Small intestine (tissue), 7 donors: ENCODE results near the gene SF3B3. TPM values are rescaled to one million over a fixed set of nuclear protein-coding genes. Genes with fewer than 3 reads are reported as not detected.
A peak's percentile ranks its signal among the peaks of the same experiment; 100 is the strongest.

ENCODE experiments used
- DNase-seq, 2 donors: peaks; one replicate each; pipeline versions ENCODE4 v3.0.0 to v3.0.0-alpha.2; 2013
- FAIRE-seq: peaks from 2 replicates; lab custom pipeline; 2012; peaks lifted over from hg19 to GRCh38; lab: Jason Lieb, UNC
- H3K27ac ChIP-seq, 3 donors: one replicate each; pipeline ENCODE4 v1.5.1; 2013; ENCODE audit warnings: low read length in 2 of 3, mild to moderate bottlenecking in 2 of 3, control low read depth in 1 of 3, inconsistent platforms in 1 of 3, low read depth in 1 of 3, moderate library complexity in 1 of 3
- H3K27me3 ChIP-seq, 3 donors: one replicate each; pipeline ENCODE4 v1.6.1; 2013; ENCODE audit warnings: low read length in 3 of 3, inconsistent platforms in 1 of 3; ENCODE audit not compliant: control insufficient read depth in 3 of 3, insufficient read depth in 3 of 3
- H3K36me3 ChIP-seq, 3 donors: one replicate each; pipeline ENCODE4 v1.6.1; 2013; ENCODE audit warnings: low read length in 3 of 3, inconsistent platforms in 1 of 3, low read depth in 1 of 3, mild to moderate bottlenecking in 1 of 3, moderate library complexity in 1 of 3; ENCODE audit not compliant: control insufficient read depth in 3 of 3, insufficient read depth in 2 of 3
- H3K4me1 ChIP-seq, 3 donors: one replicate each; pipeline ENCODE4 v1.6.1; 2013; ENCODE audit warnings: low read length in 2 of 3, inconsistent platforms in 1 of 3, low read depth in 1 of 3, mild to moderate bottlenecking in 1 of 3, moderate library complexity in 1 of 3; ENCODE audit not compliant: control insufficient read depth in 3 of 3, insufficient read depth in 2 of 3
- H3K4me3 ChIP-seq, 3 donors: one replicate each; pipeline ENCODE4 v1.5.1; 2013; ENCODE audit warnings: low read length in 3 of 3, control low read depth in 1 of 3, inconsistent platforms in 1 of 3, low read depth in 1 of 3, mild to moderate bottlenecking in 1 of 3, moderate library complexity in 1 of 3
- H3K9me3 ChIP-seq, 2 donors: one replicate each; pipeline ENCODE4 v1.6.1; 2013; ENCODE audit warnings: low read depth in 1 of 2, low read length in 1 of 2; ENCODE audit not compliant: control insufficient read depth in 2 of 2, insufficient read depth in 1 of 2
- WGBS, 3 donors: extraction: QIAGEN DNeasy Blood & Tissue Kit; methylation state at CpG; one replicate each; pipeline ENCODE4 v1.1.7; 2013; 5-methylcytosine and 5-hydroxymethylcytosine counted together
- polyA plus RNA-seq, 4 donors: library from polyadenylated mRNA; stranded (reverse) in 3 of 4; unstranded in 1 of 4; fragments of 200-250 nt in 3 of 4; fragments of 120-200 nt in 1 of 4; gene quantifications; one replicate each; pipeline versions ENCODE4 v1.2.1 to v1.2.3, GENCODE V29; 2013
- donor health status: healthy with polysubstance abuse.
- donor health status: control.
- donor health status: control.
- donor health status: Bipolar disorder and iron deficiency.
- donor health status: healthy.

SF3B3 gene
- polyA plus RNA-seq, 4 donors, result 33.3 to 203 (median 69.3) TPM

DNA sequence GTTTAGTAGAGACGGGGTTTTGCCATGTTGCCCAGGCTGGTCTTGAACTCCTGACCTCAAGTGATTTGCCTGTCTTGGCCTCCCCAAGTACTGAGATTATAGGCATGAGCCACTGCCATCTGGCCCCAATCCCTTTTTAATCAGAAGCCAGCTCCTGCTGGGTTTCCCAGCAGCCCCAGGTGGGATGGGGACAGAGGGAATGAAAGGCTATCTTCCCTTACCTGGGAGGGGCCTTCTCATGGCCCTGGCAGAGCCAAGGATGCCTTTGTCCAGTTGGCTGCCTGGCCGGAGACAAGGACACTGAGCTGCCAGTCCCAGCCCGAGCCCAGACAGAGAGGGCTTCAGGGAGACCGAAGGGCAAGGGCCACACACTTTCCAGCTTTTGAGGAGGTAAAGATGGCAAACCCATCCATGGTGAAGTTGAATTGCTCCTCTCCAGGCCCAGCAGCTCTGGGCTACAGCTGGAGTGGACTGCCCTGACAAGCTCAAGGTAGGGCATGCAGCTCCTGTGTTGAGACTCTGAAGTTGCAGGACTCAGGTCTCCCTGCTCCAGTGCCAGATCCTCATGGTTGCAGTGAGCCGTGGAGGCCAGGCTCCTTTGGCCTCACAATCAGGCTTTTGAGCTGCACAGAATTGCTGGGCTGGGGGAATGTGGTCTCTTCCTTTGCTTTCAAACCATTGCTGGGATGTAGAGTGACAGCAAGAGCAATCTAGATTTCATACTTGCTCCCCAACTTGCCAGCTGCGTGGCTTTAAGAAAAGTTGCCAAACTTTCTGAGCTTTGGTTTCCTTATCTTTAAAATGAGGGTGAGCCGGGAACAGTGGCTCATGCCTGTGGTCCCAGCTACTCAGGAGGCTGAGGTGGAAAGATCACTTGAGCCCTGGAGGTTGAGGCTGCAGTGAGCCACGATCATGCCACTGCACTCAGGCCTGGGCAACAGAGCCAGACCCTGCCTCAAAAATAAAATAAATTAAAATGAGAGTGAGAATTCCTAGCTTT is 78.3 kb downstream of the SF3B3 start:
- no peak overlapping the region for H3K4me3 ChIP-seq
- H3K9me3 ChIP-seq, result no peaks in the 10 kb centered on the region
- no peak for FAIRE-seq
- peaks cover 0 to 28% (median 0%) of the 10 kb centered on the region in 3 donors for H3K36me3 ChIP-seq
- peaks cover 0 to 5% (median 0%) of the 10 kb centered on the region in 3 donors for H3K4me1 ChIP-seq
- H3K27ac ChIP-seq, result no peak overlapping the region
- H3K27me3 ChIP-seq, result no peaks in the 10 kb centered on the region
- DNase-seq, result no peak
- WGBS, 3 donors, result 55 to 71% (median 66%) methylated on average over 8 of the region's 8 CpGs

DNA sequence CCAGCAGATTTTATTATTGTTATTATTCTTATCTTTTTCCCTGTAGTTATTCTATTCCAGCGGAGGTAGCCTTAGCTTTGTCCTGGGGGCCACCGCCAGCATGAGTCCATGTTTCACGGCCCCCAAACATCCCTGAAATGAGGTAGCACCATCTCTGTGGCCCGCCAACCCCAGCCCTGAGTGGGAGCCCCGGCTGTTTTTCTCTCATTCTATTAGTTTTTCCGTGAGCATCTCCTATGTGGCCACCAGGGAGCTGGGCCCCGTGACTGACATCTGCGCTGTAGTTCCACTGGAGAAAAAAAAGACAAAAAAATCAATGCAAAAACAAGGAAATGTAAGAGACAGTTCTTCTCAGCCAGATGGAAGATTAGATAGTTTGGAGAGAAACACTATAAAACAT is 79.2 kb downstream of the SF3B3 start:
- peaks cover 0 to 27% (median 0%) of the 10 kb centered on the region in 3 donors for H3K36me3 ChIP-seq
- no peaks in the 10 kb centered on the region for H3K9me3 ChIP-seq
- H3K4me1 ChIP-seq, result peaks cover 0 to 5% (median 0%) of the 10 kb centered on the region in 3 donors
- H3K27ac ChIP-seq, result no peak overlapping the region
- no peak overlapping the region for H3K4me3 ChIP-seq
- DNase-seq (no peak), FAIRE-seq (no peak)
- H3K27me3 ChIP-seq, result no peaks in the 10 kb centered on the region
- WGBS, 3 donors, result 74 to 77% (median 77%) methylated on average over 8 of the region's 8 CpGs

DNA sequence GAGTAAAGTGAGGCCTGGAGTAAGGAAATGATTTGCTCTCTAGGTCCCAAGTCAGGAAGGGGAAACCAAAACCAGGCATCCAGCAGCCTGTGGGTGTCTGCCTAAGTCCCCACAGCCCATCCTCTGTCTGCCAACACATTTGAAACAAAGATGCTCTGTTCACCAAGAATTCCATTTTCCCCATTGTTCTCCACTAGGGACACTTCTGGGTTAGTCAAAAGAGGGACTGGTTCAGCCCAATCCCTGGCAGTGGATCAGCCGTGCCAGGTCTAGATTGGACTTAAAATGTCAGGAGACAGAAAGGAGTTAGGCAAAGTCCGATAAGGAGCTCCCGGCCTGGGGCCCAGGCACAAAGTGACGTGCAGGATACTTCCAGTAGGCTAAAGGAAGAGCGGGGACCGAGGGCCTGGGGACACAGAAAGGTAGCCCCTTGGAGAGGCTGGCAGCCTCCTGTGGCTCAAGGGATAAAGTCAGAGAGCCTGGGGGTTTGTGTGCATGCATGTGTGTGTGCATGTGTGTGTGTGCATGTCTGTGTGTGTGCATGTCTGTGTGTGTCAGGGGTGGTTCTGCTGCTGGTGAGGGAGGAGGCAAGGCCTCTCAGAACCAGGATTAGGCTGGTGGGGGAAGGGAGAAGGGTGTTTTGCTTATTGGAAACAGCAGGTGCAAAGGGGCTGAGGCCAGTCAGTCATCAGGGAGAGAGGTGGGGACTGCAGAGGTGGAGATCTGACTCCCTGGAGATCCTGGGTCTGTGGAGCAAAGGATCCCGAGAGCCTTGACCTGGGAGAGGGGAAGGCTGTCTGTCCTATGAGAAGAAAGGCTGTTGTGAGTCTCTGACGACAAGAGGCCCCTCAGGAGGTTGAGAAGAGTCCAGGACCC is 81.0 kb downstream of the SF3B3 start:
- DNase-seq, result no peak
- no peak overlapping the region for H3K27ac ChIP-seq
- 73 to 80% (median 76%) methylated on average over 8 of the region's 8 CpGs for WGBS, 3 donors
- H3K9me3 ChIP-seq, result no peaks in the 10 kb centered on the region
- no peaks in the 10 kb centered on the region for H3K27me3 ChIP-seq
- H3K36me3 ChIP-seq, result peaks cover 0 to 28% (median 0%) of the 10 kb centered on the region in 3 donors
- peaks cover 0 to 8% (median 0%) of the 10 kb centered on the region in 3 donors for H3K4me1 ChIP-seq
- no peak overlapping the region for H3K4me3 ChIP-seq
- FAIRE-seq, result no peak

DNA sequence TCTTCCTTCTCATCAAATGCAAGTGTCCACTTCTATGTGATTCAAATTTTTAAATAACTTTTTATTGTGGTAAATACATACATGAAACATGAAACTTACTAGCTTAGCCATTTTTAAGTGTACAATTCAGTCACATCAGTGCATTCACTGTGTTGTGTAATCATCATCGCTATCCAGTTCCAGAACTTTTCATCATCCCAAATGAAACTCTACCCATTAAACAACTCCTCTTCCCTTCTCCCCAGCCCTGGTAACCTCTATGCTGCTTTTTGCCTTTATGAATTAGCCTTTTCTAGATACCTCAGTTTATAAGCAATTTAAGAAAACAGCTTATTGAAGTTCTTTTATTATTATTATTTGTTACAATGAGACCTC is 81.7 kb downstream of the SF3B3 start:
- H3K36me3 ChIP-seq, result peaks cover 0 to 23% (median 0%) of the 10 kb centered on the region in 3 donors
- DNase-seq, result no peak
- H3K9me3 ChIP-seq, result no peaks in the 10 kb centered on the region
- no peak for FAIRE-seq
- no peak overlapping the region for H3K27ac ChIP-seq
- no peaks in the 10 kb centered on the region for H3K27me3 ChIP-seq
- H3K4me3 ChIP-seq, result no peak overlapping the region
- WGBS, 3 donors, result 73 to 94% (median 82%) methylated on average over 1 of the region's 1 CpG
- peaks cover 0 to 10% (median 0%) of the 10 kb centered on the region in 3 donors for H3K4me1 ChIP-seq

DNA sequence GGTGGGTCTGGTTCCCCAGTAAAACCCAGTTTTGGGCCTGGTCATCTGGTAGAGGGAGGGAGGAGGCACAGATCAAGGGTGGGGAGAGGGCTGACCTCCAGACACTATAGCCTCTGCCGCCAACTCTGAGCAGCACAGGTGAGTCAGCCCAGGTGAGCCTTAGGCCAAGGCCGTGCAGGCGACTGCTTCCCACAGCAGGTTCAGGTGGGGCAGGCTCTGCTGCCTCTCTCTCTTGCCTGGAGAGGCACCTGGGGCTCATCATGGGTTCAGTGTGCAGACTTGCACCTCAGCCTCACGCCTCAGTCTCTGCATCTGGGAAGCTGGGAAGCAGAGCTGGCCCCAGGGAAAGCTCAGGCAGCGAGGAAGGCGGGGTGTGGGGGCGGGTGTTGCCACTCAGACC is 84.9 kb downstream of the SF3B3 start:
- Histone ChIP-seq H3K36me3 (peaks cover 0 to 23% (median 0%) of the 10 kb centered on the region in 3 donors), H3K27me3 (no peaks in the 10 kb centered on the region), H3K4me3 (no peak overlapping the region), H3K9me3 (no peaks in the 10 kb centered on the region), H3K4me1 (peaks cover 0 to 26% (median 1%) of the 10 kb centered on the region in 3 donors), H3K27ac (peak overlapping the region in 1 of 3 donors; percentile 10)
- peak in 1 of 2 donors; percentile 58 for DNase-seq
- no peak for FAIRE-seq
- 48 to 76% (median 53%) methylated on average over 7 of the region's 7 CpGs for WGBS, 3 donors

DNA sequence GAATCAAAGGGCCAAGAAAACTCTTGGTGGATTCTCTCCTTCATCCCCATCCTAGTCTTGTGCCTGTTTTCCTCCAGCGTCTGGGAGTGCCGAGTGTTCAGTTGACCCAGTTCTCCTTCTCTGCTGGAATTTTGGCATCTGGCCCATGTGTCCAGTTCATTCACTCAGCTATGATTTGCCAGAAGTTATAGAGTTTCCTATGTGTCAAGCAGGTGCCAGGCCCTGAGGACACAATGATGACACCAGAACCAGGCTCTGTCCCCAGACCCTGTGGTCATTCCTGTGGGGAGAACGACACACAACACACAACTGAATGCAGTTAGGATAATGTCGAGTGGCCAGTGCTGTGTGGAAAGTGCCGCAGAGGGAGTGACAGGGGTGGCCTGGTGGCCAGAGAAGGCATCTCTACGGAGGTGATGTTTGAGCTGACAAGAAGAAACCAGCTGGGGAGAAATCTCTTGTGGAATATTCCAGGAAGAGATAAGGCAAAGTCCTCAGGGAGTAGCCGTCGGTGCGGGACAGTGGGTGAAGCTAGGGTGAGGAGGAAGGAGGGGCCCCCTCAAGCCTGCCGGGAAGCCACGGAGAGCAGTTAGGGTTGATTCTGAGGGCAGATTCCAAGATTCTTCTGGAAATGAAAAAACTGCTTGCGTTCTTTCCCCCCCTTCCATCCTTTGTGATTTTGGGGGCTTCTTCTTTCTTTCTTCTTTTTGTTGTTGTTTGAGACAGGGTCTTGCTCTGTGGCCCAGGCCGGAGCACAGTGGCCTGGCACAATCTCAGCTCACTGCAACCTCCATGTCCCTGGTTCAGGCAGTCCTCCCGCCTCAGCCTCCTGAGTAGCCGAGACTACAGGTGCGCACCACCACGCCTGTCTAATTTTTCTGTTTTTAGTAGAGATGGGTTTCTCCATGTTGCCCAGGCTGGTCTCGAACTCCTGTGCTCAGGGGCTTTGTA is 86.9 kb downstream of the SF3B3 start:
- H3K27ac ChIP-seq, result peak overlapping the region in 1 of 3 donors; percentile 88
- WGBS, 3 donors, result 54 to 63% (median 60%) methylated on average over 18 of the region's 18 CpGs
- H3K36me3 ChIP-seq, result peaks cover 0 to 13% (median 0%) of the 10 kb centered on the region in 3 donors
- H3K27me3 ChIP-seq, result no peaks in the 10 kb centered on the region
- H3K4me1 ChIP-seq, result peaks cover 0 to 35% (median 1%) of the 10 kb centered on the region in 3 donors
- no peaks in the 10 kb centered on the region for H3K9me3 ChIP-seq
- no peak for FAIRE-seq
- peak; percentile 47 to 76 for DNase-seq
- H3K4me3 ChIP-seq, result no peak overlapping the region

DNA sequence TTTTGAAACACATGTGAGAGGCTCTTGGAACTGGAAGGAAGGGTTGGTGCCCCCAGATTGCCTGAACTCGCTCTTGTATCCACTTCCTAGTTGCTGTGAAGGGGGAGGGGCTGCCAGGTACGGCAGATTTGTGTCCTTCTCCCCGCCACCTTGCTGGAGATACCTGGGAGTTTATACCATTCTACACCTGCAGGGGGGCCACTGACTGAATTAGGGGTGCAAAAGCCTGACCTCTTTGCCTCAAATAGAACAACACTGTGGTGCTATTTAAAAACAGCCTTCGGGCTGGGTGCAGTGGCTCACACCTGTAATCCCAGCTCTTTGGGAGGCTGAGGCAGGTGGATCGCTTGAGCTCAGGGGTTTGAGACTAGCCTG is 87.6 kb downstream of the SF3B3 start:
- Histone ChIP-seq H3K27me3 (no peaks in the 10 kb centered on the region), H3K36me3 (peaks cover 0 to 13% (median 0%) of the 10 kb centered on the region in 3 donors), H3K4me1 (peaks cover 0 to 35% (median 1%) of the 10 kb centered on the region in 3 donors), H3K4me3 (no peak overlapping the region), H3K9me3 (no peaks in the 10 kb centered on the region), H3K27ac (peak overlapping the region in 1 of 3 donors; percentile 88)
- no peak for DNase-seq
- FAIRE-seq, result no peak
- 90 to 92% (median 91%) methylated on average over 5 of the region's 5 CpGs for WGBS, 3 donors
